HG03103 (cell line): ENCODE measurements around the gene ANKFY1.
"Not testable (repeated sequence)": the region's sequence is repeated elsewhere in the genome, so short reads cannot be mapped to it uniquely, and the experiment has no call there.

Source experiments
- ATAC-seq: cut with Tn5 transposase; IDR thresholded peaks from one replicate; pipeline ENCODE4 v1.9.1; 2021; ENCODE audit warnings: low read depth; ENCODE audit not compliant: unreplicated experiment

The ANKFY1 gene

GRCh38 chr17:4258867-4259266, 4.9 kb downstream of the ANKFY1 start:
- ATAC-seq: no peak

GRCh38 chr17:4256952-4257351, 6.8 kb downstream of the ANKFY1 start:
- no peak for ATAC-seq

GRCh38 chr17:4255271-4255670, 8.5 kb downstream of the ANKFY1 start:
- ATAC-seq: not testable (repeated sequence)

GRCh38 chr17:4250887-4251286, 12.9 kb downstream of the ANKFY1 start:
- ATAC-seq: no peak

- ATAC-seq: no peak
These were observed 14.2 kb downstream of the ANKFY1 start for GRCh38 chr17:4249452-4250029.

- ATAC-seq: no peak
These were observed 15.1 kb downstream of the ANKFY1 start for GRCh38 chr17:4248504-4249277.

GRCh38 chr17:4247971-4248388, 15.8 kb downstream of the ANKFY1 start:
- no peak for ATAC-seq

GRCh38 chr17:4247361-4247970, 16.3 kb downstream of the ANKFY1 start:
- no peak for ATAC-seq

- ATAC-seq: no peak
These were observed 17.1 kb downstream of the ANKFY1 start for GRCh38 chr17:4246674-4247073.

GRCh38 chr17:4241535-4241934, 22.2 kb downstream of the ANKFY1 start:
- no peak for ATAC-seq

GRCh38 chr17:4236456-4236855, 27.3 kb downstream of the ANKFY1 start:
- ATAC-seq: no peak

GRCh38 chr17:4235372-4236279, 28.2 kb downstream of the ANKFY1 start:
- no peak for ATAC-seq

- ATAC-seq: no peak
These were observed 29.4 kb downstream of the ANKFY1 start for GRCh38 chr17:4234401-4234800.

GRCh38 chr17:4233668-4234258, 30.0 kb downstream of the ANKFY1 start:
- ATAC-seq: no peak

- ATAC-seq: no peak
These were observed 31.5 kb downstream of the ANKFY1 start for GRCh38 chr17:4232168-4232813.

- no peak for ATAC-seq
These were observed 33.9 kb downstream of the ANKFY1 start for GRCh38 chr17:4229627-4230541.

GRCh38 chr17:4221899-4222659, 41.7 kb downstream of the ANKFY1 start:
- ATAC-seq: no peak

- ATAC-seq: no peak
These were observed 42.6 kb downstream of the ANKFY1 start for GRCh38 chr17:4221163-4221562.
